ENCODE results near the gene WDR90.

GRCh38 chr16:621526-622105, 27.5 kb upstream of the WDR90 start:
- no peak for TF ChIP-seq CTCF (IDR thresholded peaks at IDR 0.05)
- no peak for TF ChIP-seq POLR2A (IDR thresholded peaks at IDR 0.05)
- no peak for TF ChIP-seq EP300 (IDR thresholded peaks at IDR 0.05)
